ENCODE measurements around the gene MYO9B.

- TF ChIP-seq, protein P1, sequence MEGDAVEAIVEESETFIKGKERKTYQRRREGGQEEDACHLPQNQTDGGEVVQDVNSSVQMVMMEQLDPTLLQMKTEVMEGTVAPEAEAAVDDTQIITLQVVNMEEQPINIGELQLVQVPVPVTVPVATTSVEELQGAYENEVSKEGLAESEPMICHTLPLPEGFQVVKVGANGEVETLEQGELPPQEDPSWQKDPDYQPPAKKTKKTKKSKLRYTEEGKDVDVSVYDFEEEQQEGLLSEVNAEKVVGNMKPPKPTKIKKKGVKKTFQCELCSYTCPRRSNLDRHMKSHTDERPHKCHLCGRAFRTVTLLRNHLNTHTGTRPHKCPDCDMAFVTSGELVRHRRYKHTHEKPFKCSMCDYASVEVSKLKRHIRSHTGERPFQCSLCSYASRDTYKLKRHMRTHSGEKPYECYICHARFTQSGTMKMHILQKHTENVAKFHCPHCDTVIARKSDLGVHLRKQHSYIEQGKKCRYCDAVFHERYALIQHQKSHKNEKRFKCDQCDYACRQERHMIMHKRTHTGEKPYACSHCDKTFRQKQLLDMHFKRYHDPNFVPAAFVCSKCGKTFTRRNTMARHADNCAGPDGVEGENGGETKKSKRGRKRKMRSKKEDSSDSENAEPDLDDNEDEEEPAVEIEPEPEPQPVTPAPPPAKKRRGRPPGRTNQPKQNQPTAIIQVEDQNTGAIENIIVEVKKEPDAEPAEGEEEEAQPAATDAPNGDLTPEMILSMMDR (optimal IDR thresholded peaks at IDR 0.05 in 1 of 3, IDR thresholded peaks at IDR 0.05 in 1 of 3, conservative IDR thresholded peaks at IDR 0.05 in 1 of 3; ENCODE audit: extremely low read depth in 1 of 3, insufficient read depth in 2 of 3, low read length in 3 of 3), result no peak
- no peak for TF ChIP-seq EZH2 (IDR thresholded peaks at IDR 0.05; ENCODE audit: low read length)
Measured at GRCh38 chr19:17031741-17032140, 43.8 kb upstream of the MYO9B start.
